CD14-positive monocyte (primary cell): ENCODE measurements around the gene ALS2. TPM values are rescaled to one million over a fixed set of nuclear protein-coding genes. Genes with fewer than 3 reads are reported as not detected.

ENCODE experiments used
- DNase-seq, 3 donors: peaks; one replicate each; pipeline ENCODE4 v3.0.0-alpha.2; 2011 to 2022
- H2AFZ ChIP-seq: 2 replicates; pipeline ENCODE4 v1.6.0; 2012; ENCODE audit warnings: mild to moderate bottlenecking, low read depth, low read length, inconsistent platforms; ENCODE audit not compliant: insufficient read depth, poor library complexity, severe bottlenecking
- H3K27ac ChIP-seq, 2 donors: 1 replicate in 1 of 2; 2 replicates in 1 of 2; pipeline ENCODE4 v1.5.1; 2012 to 2013; ENCODE audit warnings: low read length in 2 of 2, control low read depth in 1 of 2, inconsistent platforms in 1 of 2, low read depth in 1 of 2, mild to moderate bottlenecking in 1 of 2
- H3K27me3 ChIP-seq, 2 donors: one replicate each; pipeline versions ENCODE4 v1.6.0 to v1.6.1; 2011 to 2013; ENCODE audit warnings: low read length in 2 of 2; ENCODE audit not compliant: control insufficient read depth in 2 of 2, insufficient read depth in 2 of 2
- H3K36me3 ChIP-seq, 2 donors: replicated peaks in 1 of 2; 1 replicate in 1 of 2; 2 replicates in 1 of 2; pipeline versions ENCODE4 v1.5.1 to v1.6.1; 2012 to 2013; ENCODE audit warnings: low read length in 2 of 2, control low read depth in 1 of 2, inconsistent platforms in 1 of 2, mild to moderate bottlenecking in 1 of 2; ENCODE audit not compliant: insufficient read depth in 2 of 2, control insufficient read depth in 1 of 2
- H3K4me1 ChIP-seq, 2 donors: 1 replicate in 1 of 2; 2 replicates in 1 of 2; pipeline versions ENCODE4 v1.5.1 to v1.6.1; 2012 to 2013; ENCODE audit warnings: low read length in 2 of 2, control low read depth in 1 of 2, inconsistent platforms in 1 of 2, mild to moderate bottlenecking in 1 of 2, moderate library complexity in 1 of 2; ENCODE audit not compliant: insufficient read depth in 2 of 2, control insufficient read depth in 1 of 2
- H3K4me2 ChIP-seq: replicated peaks from 2 replicates; pipeline ENCODE3; 2012; ENCODE audit warnings: low read length, moderate library complexity, mild to moderate bottlenecking; ENCODE audit not compliant: poor library complexity, severe bottlenecking; ENCODE audit errors: extremely low read depth
- H3K4me3 ChIP-seq, 3 experiments: fragments of 200-600 bp in 1 of 3; sonication (generic) in 1 of 3; replicated peaks in 1 of 3; 1 replicate in 2 of 3; 2 replicates in 1 of 3; pipeline ENCODE4 v1.5.1; 2011 to 2013; ENCODE audit warnings: low read length in 3 of 3, mild to moderate bottlenecking in 3 of 3, control low read depth in 2 of 3, low read depth in 2 of 3, inconsistent platforms in 1 of 3, moderate library complexity in 1 of 3
- H3K79me2 ChIP-seq: 2 replicates; pipeline ENCODE4 v1.6.0; 2012; ENCODE audit warnings: mild to moderate bottlenecking, control low read depth, inconsistent platforms, low read length, moderate library complexity; ENCODE audit not compliant: insufficient read depth
- H3K9ac ChIP-seq: 2 replicates; pipeline ENCODE4 v1.6.0; 2017; ENCODE audit warnings: low read length, mild to moderate bottlenecking; ENCODE audit not compliant: insufficient read depth, poor library complexity, severe bottlenecking
- H3K9me3 ChIP-seq, 2 donors: replicated peaks in 1 of 2; 1 replicate in 1 of 2; 2 replicates in 1 of 2; pipeline versions ENCODE4 v1.5.1 to v1.6.1; 2012 to 2013; ENCODE audit warnings: low read length in 2 of 2, control low read depth in 1 of 2; ENCODE audit not compliant: control insufficient read depth in 1 of 2, insufficient read depth in 1 of 2
- H4K20me1 ChIP-seq: 2 replicates; pipeline ENCODE4 v1.6.0; 2012; ENCODE audit warnings: mild to moderate bottlenecking, low read length, control low read depth, moderate library complexity; ENCODE audit not compliant: insufficient read depth
- H3K27ac Mint-ChIP-seq, 7 donors: one replicate each; pipeline ENCODE4 v1.8.0; 2020; ENCODE audit warnings: mild to moderate bottlenecking in 7 of 7, mixed read lengths in 7 of 7, moderate library complexity in 6 of 7, inconsistent platforms in 2 of 7
- H3K27me3 Mint-ChIP-seq, 3 donors: one replicate each; pipeline ENCODE4 v1.8.0; 2021 to 2022; ENCODE audit warnings: low read depth in 3 of 3, mild to moderate bottlenecking in 3 of 3, mixed read lengths in 3 of 3, moderate library complexity in 3 of 3, inconsistent platforms in 1 of 3
- H3K36me3 Mint-ChIP-seq, 2 donors: one replicate each; pipeline ENCODE4 v1.8.0; 2020; ENCODE audit warnings: mixed read lengths in 2 of 2, inconsistent platforms in 1 of 2, mild to moderate bottlenecking in 1 of 2
- H3K4me1 Mint-ChIP-seq: one replicate; pipeline ENCODE4 v1.8.0; 2020; ENCODE audit warnings: mild to moderate bottlenecking, mixed read lengths
- H3K4me3 Mint-ChIP-seq, 2 donors: one replicate each; pipeline ENCODE4 v1.8.0; 2020; ENCODE audit warnings: mild to moderate bottlenecking in 2 of 2, mixed read lengths in 2 of 2, moderate library complexity in 1 of 2
- H3K9me3 Mint-ChIP-seq, 7 donors: one replicate each; pipeline ENCODE4 v1.8.0; 2020 to 2022; ENCODE audit warnings: mixed read lengths in 7 of 7, mild to moderate bottlenecking in 6 of 7, moderate library complexity in 6 of 7, inconsistent platforms in 2 of 7
- CTCF ChIP-seq: fragments of 200-600 bp; IDR thresholded peaks from one replicate; pipeline ENCODE4 v1.8.0; 2022; ENCODE audit warnings: antibody characterized with exemption, mild to moderate bottlenecking
- WGBS: methylation state at CpG from one replicate; pipeline ENCODE4 v1.1.5; 2013; ENCODE audit warnings: missing lambda C conversion rate; ENCODE audit not compliant: insufficient coverage; 5-methylcytosine and 5-hydroxymethylcytosine counted together
- intact Hi-C, 2 donors: fragments of 100-400 bp; cut with micrococcal nuclease; formaldehyde crosslinking; loops; one replicate each; pipeline versions ENCODE4 v1.15.0 to v1.15.1; 2023
- polyA plus RNA-seq, 3 donors: library from polyadenylated mRNA; depleted of rRNA in 1 of 3; unstranded in 2 of 3; stranded (reverse) in 1 of 3; fragments of 300-500 nt in 2 of 3; fragments of >200 nt in 1 of 3; fragmentation: Illumina TruSeq in 2 of 3; gene quantifications; 1 replicate in 2 of 3; 2 replicates in 1 of 3; pipeline ENCODE4 v1.2.3, GENCODE V29; 2012 to 2021

Gene ALS2
- polyA plus RNA-seq, 3 donors = 2.6 to 4.7 (median 3.1) TPM

GRCh38 chr2:201789395-201789794 is 8.7 kb upstream of the ALS2 start:
- DNase-seq = no peak
- H3K36me3 ChIP-seq = no peaks in the 10 kb centered on the region
- no peaks in the 10 kb centered on the region for H3K79me2 ChIP-seq
- no peaks in the 10 kb centered on the region for H4K20me1 ChIP-seq
- no peak overlapping the region for H3K4me3 Mint-ChIP-seq
- H3K4me3 ChIP-seq = no peak overlapping the region
- intact Hi-C loops = loop anchor here in 1 of 2 donors (10.0 kb wide), 1 partner anchor 345 kb away; no protein-coding TSS in a partner anchor
- no peak overlapping the region for H3K27ac Mint-ChIP-seq
- 87% methylated on average over 2 of the region's 2 CpGs for WGBS
- no peak overlapping the region for H3K9ac ChIP-seq
- H2AFZ ChIP-seq = no peak overlapping the region
- TF ChIP-seq CTCF = no peak
- peaks cover 0 to 1% (median 0%) of the 10 kb centered on the region in 7 donors for H3K9me3 Mint-ChIP-seq
- no peaks in the 10 kb centered on the region for H3K27me3 ChIP-seq
- H3K27ac ChIP-seq = no peak overlapping the region
- H3K27me3 Mint-ChIP-seq = peaks cover 2 to 5% (median 2%) of the 10 kb centered on the region in 3 donors
- peaks cover 20% of the 10 kb centered on the region for H3K4me1 Mint-ChIP-seq
- H3K9me3 ChIP-seq = no peaks in the 10 kb centered on the region
- H3K4me1 ChIP-seq = peaks cover 9 to 14% of the 10 kb centered on the region in 2 donors
- H3K4me2 ChIP-seq = no peak overlapping the region
- H3K36me3 Mint-ChIP-seq = no peaks in the 10 kb centered on the region

GRCh38 chr2:201788371-201788770 is 7.6 kb upstream of the ALS2 start:
- TF ChIP-seq CTCF = no peak
- Mint-ChIP-seq H3K9me3 (peaks cover 0 to 1% (median 0%) of the 10 kb centered on the region in 7 donors), H3K27ac (no peak overlapping the region), H3K36me3 (no peaks in the 10 kb centered on the region), H3K27me3 (peaks cover 4 to 5% (median 4%) of the 10 kb centered on the region in 3 donors), H3K4me3 (no peak overlapping the region), H3K4me1 (peaks cover 20% of the 10 kb centered on the region)
- H3K27ac ChIP-seq = no peak overlapping the region
- H3K36me3 ChIP-seq = no peaks in the 10 kb centered on the region
- intact Hi-C loops = loop anchor here in 1 of 2 donors (10.0 kb wide), 1 partner anchor 344 kb away; no protein-coding TSS in a partner anchor
- no peak for DNase-seq
- H2AFZ ChIP-seq = no peak overlapping the region
- no peaks in the 10 kb centered on the region for H3K9me3 ChIP-seq
- H3K4me1 ChIP-seq = peaks cover 9 to 14% of the 10 kb centered on the region in 2 donors
- 0% methylated on average over 1 of the region's 3 CpGs for WGBS
- H4K20me1 ChIP-seq = no peaks in the 10 kb centered on the region
- no peak overlapping the region for H3K4me2 ChIP-seq
- no peak overlapping the region for H3K9ac ChIP-seq
- no peak overlapping the region for H3K4me3 ChIP-seq
- no peaks in the 10 kb centered on the region for H3K79me2 ChIP-seq
- H3K27me3 ChIP-seq = no peaks in the 10 kb centered on the region
